ENCODE results near the gene PEDS1. TPM values are rescaled to one million over a fixed set of nuclear protein-coding genes. Genes with fewer than 3 reads are reported as not detected.

Gene PEDS1
- total and polyA plus RNA-seq, 7 donors, result 13.8 to 27.4 (median 20.2) TPM

- Histone ChIP-seq H3K27me3 (no peaks in the 10 kb centered on the region), H3K9me3 (no peaks in the 10 kb centered on the region), H3K4me1 (peaks cover 0 to 36% (median 21%) of the 10 kb centered on the region in 4 donors), H3K4me3 (peak overlapping the region; percentile 79 to 91 (median 86)), H3K36me3 (peaks cover 0 to 18% (median 6%) of the 10 kb centered on the region in 4 donors), H3K27ac (peak overlapping the region; percentile 93 to 100 (median 98))
- peak; percentile 82 for DNase-seq
- 76 to 80% methylated on average over 16 of the region's 16 CpGs for WGBS, 2 donors
- intact Hi-C loops (cut with DNase I), result loop anchor here (2.0 to 5.0 kb wide), 2 partner anchors 128 to 185 kb away; no protein-coding TSS in a partner anchor
- TF ChIP-seq EP300 (IDR thresholded peaks at IDR 0.05) (no peak), POLR2AphosphoS5 (IDR thresholded peaks at IDR 0.05) (peak in 1 of 4 donors; percentile 7)
Observed at GRCh38 chr20:50193836-50194421, 40.4 kb upstream of the PEDS1 start.

- DNase-seq, result peak; percentile 76
- 37 to 64% methylated on average over 10 of the region's 10 CpGs for WGBS, 2 donors
- TF ChIP-seq POLR2A (IDR thresholded peaks at IDR 0.05) (no peak), POLR2AphosphoS5 (IDR thresholded peaks at IDR 0.05) (peak; percentile 7 to 55 (median 42))
- intact Hi-C loops (cut with DNase I), result loop anchor here (2.0 to 5.0 kb wide), 2 partner anchors 129 to 185 kb away; no protein-coding TSS in a partner anchor
- Histone ChIP-seq H3K4me3 (peak overlapping the region; percentile 79 to 91 (median 86)), H3K36me3 (peaks cover 0 to 18% (median 6%) of the 10 kb centered on the region in 4 donors), H3K4me1 (peaks cover 0 to 36% (median 21%) of the 10 kb centered on the region in 4 donors), H3K27ac (peak overlapping the region; percentile 93 to 100 (median 98)), H3K9me3 (no peaks in the 10 kb centered on the region), H3K27me3 (no peaks in the 10 kb centered on the region)
Observed at GRCh38 chr20:50193199-50193835, 39.8 kb upstream of the PEDS1 start.

GRCh38 chr20:50192364-50193198 lies 39.1 kb upstream of the PEDS1 start:
- intact Hi-C loops (cut with DNase I), result loop anchor here (1.0 to 5.0 kb wide), 4 partner anchors 113 to 224 kb away; no protein-coding TSS in a partner anchor
- no peak for TF ChIP-seq CTCF (IDR thresholded peaks at IDR 0.05)
- TF ChIP-seq POLR2AphosphoS5 (IDR thresholded peaks at IDR 0.05), result peak; percentile 82 to 94 (median 90)
- peak in 3 of 4 donors; percentile 71 to 87 (median 86) for TF ChIP-seq EP300 (IDR thresholded peaks at IDR 0.05)
- TF ChIP-seq POLR2A (IDR thresholded peaks at IDR 0.05), result peak; percentile 36 to 57
- Histone ChIP-seq H3K9me3 (no peaks in the 10 kb centered on the region), H3K4me1 (peaks cover 0 to 38% (median 24%) of the 10 kb centered on the region in 4 donors), H3K27me3 (no peaks in the 10 kb centered on the region), H3K27ac (peak overlapping the region; percentile 93 to 100 (median 98)), H3K4me3 (peak overlapping the region; percentile 79 to 91 (median 86)), H3K36me3 (peaks cover 0 to 18% (median 6%) of the 10 kb centered on the region in 4 donors)
- peak; percentile 96 for DNase-seq
- WGBS, 2 donors, result 2 to 8% methylated on average over 25 of the region's 25 CpGs

GRCh38 chr20:50191544-50192363 lies 38.2 kb upstream of the PEDS1 start:
- peak; percentile 76 for DNase-seq
- Histone ChIP-seq H3K4me3 (peak overlapping the region; percentile 79 to 91 (median 86)), H3K36me3 (peaks cover 0 to 18% (median 6%) of the 10 kb centered on the region in 4 donors), H3K27me3 (no peaks in the 10 kb centered on the region), H3K9me3 (no peaks in the 10 kb centered on the region), H3K27ac (peak overlapping the region; percentile 93 to 100 (median 98)), H3K4me1 (peaks cover 0 to 43% (median 31%) of the 10 kb centered on the region in 4 donors)
- intact Hi-C loops (cut with DNase I), result loop anchor here (1.0 to 5.0 kb wide), 5 partner anchors 114 to 225 kb away; no protein-coding TSS in a partner anchor
- TF ChIP-seq CTCF (IDR thresholded peaks at IDR 0.05) (peak in 3 of 4 experiments; percentile 18 to 67 (median 33)), POLR2AphosphoS5 (IDR thresholded peaks at IDR 0.05) (peak; percentile 45 to 84 (median 51)), EP300 (IDR thresholded peaks at IDR 0.05) (no peak), POLR2A (IDR thresholded peaks at IDR 0.05) (peak in 1 of 2 donors; percentile 32)
- 0% methylated on average over 96 of the region's 96 CpGs for WGBS, 2 donors
